ENCODE data around the gene PIK3R1.

GRCh38 chr5:68267066-68267465 lies 51.5 kb downstream of the PIK3R1 start:
- TF ChIP-seq CTCF (IDR thresholded peaks at IDR 0.05; ENCODE audit: borderline replicate concordance, extremely low read depth, low read length, poor library complexity, severe bottlenecking) (no peak), EZH2 (IDR thresholded peaks at IDR 0.05; ENCODE audit: borderline replicate concordance, low read depth, low read length, severe bottlenecking) (no peak)
